GM18951 (cell line): Measurements from ENCODE around the gene CTIF.
"Not testable (repeated sequence)": the region's sequence is repeated elsewhere in the genome, so short reads cannot be mapped to it uniquely, and the experiment has no call there.

Source experiments
- POLR2A ChIP-seq: IDR thresholded peaks from 4 replicates; pipeline ENCODE4 v1.6.1; 2011; ENCODE audit warnings: mild to moderate bottlenecking; ENCODE audit not compliant: insufficient read length, insufficient read depth; ENCODE audit errors: extremely low read depth
- in situ Hi-C: fragments of 300-500 bp; cut with MboI; formaldehyde crosslinking; loops from one replicate; pipeline ENCODE4 v1.12.0; 2022; ENCODE audit warnings: low sequenced_read_pairs, mixed read lengths, inconsistent platforms; ENCODE audit not compliant: unreplicated experiment

CTIF gene

GRCh38 chr18:48802543-48803290, 263.9 kb downstream of the CTIF start:
- no peak for TF ChIP-seq POLR2A
- in situ Hi-C loops = no loop called here

- in situ Hi-C loops = no loop called here
- TF ChIP-seq POLR2A = no peak
Measured at GRCh38 chr18:48803518-48803917, 264.7 kb downstream of the CTIF start.

- in situ Hi-C loops = no loop called here
- no peak for TF ChIP-seq POLR2A
Measured at GRCh38 chr18:48803951-48804855, 265.4 kb downstream of the CTIF start.

GRCh38 chr18:48804856-48805610, 266.2 kb downstream of the CTIF start:
- TF ChIP-seq POLR2A = no peak
- in situ Hi-C loops = no loop called here

- in situ Hi-C loops = no loop called here
- TF ChIP-seq POLR2A = no peak
Measured at GRCh38 chr18:48805826-48806535, 267.1 kb downstream of the CTIF start.

- no peak for TF ChIP-seq POLR2A
- in situ Hi-C loops = no loop called here
Measured at GRCh38 chr18:48806551-48807261, 267.9 kb downstream of the CTIF start.

- TF ChIP-seq POLR2A = no peak
- in situ Hi-C loops = no loop called here
Measured at GRCh38 chr18:48808476-48808875, 269.6 kb downstream of the CTIF start.

- in situ Hi-C loops = no loop called here
- no peak for TF ChIP-seq POLR2A
Measured at GRCh38 chr18:48809365-48809764, 270.5 kb downstream of the CTIF start.

GRCh38 chr18:48810805-48811204, 272.0 kb downstream of the CTIF start:
- in situ Hi-C loops = no loop called here
- TF ChIP-seq POLR2A = no peak

- TF ChIP-seq POLR2A = no peak
Measured at GRCh38 chr18:48811401-48811800, 272.6 kb downstream of the CTIF start.

GRCh38 chr18:48811977-48812451, 273.2 kb downstream of the CTIF start:
- in situ Hi-C loops = not testable (repeated sequence)

More at GRCh38 chr18:48811401-48811800, 272.6 kb downstream of the CTIF start:
- in situ Hi-C loops = no loop called here

GRCh38 chr18:48813321-48813720, 274.5 kb downstream of the CTIF start:
- in situ Hi-C loops = no loop called here
- no peak for TF ChIP-seq POLR2A
